WTC11 (cell line): Measurements from ENCODE around the gene DAPK3. TPM values are rescaled to one million over a fixed set of nuclear protein-coding genes. Genes with fewer than 3 reads are reported as not detected.
A peak's percentile ranks its signal among the peaks of the same experiment; 100 is the strongest.

Experiments
- ATAC-seq: fragments of 200-7000 bp; cut with Tn5 transposase; 2 replicates; pipeline ENCODE4 v1.10.0; 2021; ENCODE audit warnings: mild to moderate bottlenecking, moderate library complexity
- Bru-seq: library from RNA; stranded (reverse); fragments of 400-500 nt; gene quantifications from one replicate; lab custom pipeline; 2021; lab: Mats Ljungman, UMichigan
- CTCF ChIA-PET: fragments of 300-600 bp; sonication (Branson Sonifier 250); formaldehyde crosslinking; loops from one replicate; lab custom pipeline; 2021; ENCODE audit warnings: antibody characterized with exemption; lab: Charles Lee
- POLR2A ChIA-PET: fragments of 350-600 bp; sonication (Branson Sonifier 250); formaldehyde crosslinking; loops from one replicate; lab custom pipeline; 2021; ENCODE audit warnings: antibody characterized with exemption; lab: Charles Lee
- DNase-seq: peaks from one replicate; pipeline ENCODE4 v3.0.0; 2021; ENCODE audit warnings: low spot score
- H3K27ac Mint-ChIP-seq: 2 replicates; pipeline ENCODE4 v1.8.0; 2021; ENCODE audit warnings: mixed read lengths
- H3K27me3 Mint-ChIP-seq: 2 replicates; pipeline ENCODE4 v1.8.0; 2021; ENCODE audit warnings: low read depth, mild to moderate bottlenecking, moderate library complexity, mixed read lengths
- H3K36me3 Mint-ChIP-seq: 2 replicates; pipeline ENCODE4 v1.8.0; 2021; ENCODE audit warnings: mixed read lengths
- H3K4me1 Mint-ChIP-seq: 2 replicates; pipeline ENCODE4 v1.8.0; 2022; ENCODE audit warnings: mixed read lengths
- H3K4me3 Mint-ChIP-seq: 2 replicates; pipeline ENCODE4 v1.8.0; 2021; ENCODE audit warnings: mild to moderate bottlenecking, moderate library complexity, mixed read lengths
- H3K9me3 Mint-ChIP-seq: 2 replicates; pipeline ENCODE4 v1.8.0; 2021; ENCODE audit warnings: mixed read lengths
- ATF1 ChIP-seq: sonication (generic); formaldehyde crosslinking; IDR thresholded peaks from 2 replicates; pipeline ENCODE4 v1.8.1; 2023; ENCODE audit warnings: mild to moderate bottlenecking, moderate library complexity, missing genetic modification reagents
- CBFB ChIP-seq: sonication (generic); formaldehyde crosslinking; IDR thresholded peaks from 2 replicates; pipeline ENCODE4 v1.8.1; 2022; ENCODE audit warnings: mild to moderate bottlenecking, low read depth, missing genetic modification reagents
- ESRRA ChIP-seq: sonication (generic); formaldehyde crosslinking; IDR thresholded peaks from 2 replicates; pipeline ENCODE4 v1.8.1; 2022; ENCODE audit warnings: mild to moderate bottlenecking, missing genetic modification reagents, borderline replicate concordance
- ETV6 ChIP-seq: sonication (generic); formaldehyde crosslinking; IDR thresholded peaks from 2 replicates; pipeline ENCODE4 v1.8.1; 2022; ENCODE audit warnings: mild to moderate bottlenecking, missing genetic modification reagents
- HMGA2 ChIP-seq: fragments of 250-450 bp; sonication (Bioruptor Pico); IDR thresholded peaks from 2 replicates; pipeline ENCODE4 v1.4.0; 2021; ENCODE audit warnings: mild to moderate bottlenecking, moderate library complexity
- JAZF1 ChIP-seq: fragments of 250-450 bp; sonication (Bioruptor Pico); IDR thresholded peaks from 2 replicates; pipeline ENCODE4 v1.9.0; 2021; ENCODE audit warnings: moderate library complexity, mild to moderate bottlenecking, inconsistent platforms
- JUN ChIP-seq: sonication (generic); formaldehyde crosslinking; IDR thresholded peaks from 2 replicates; pipeline ENCODE4 v1.8.0; 2023; ENCODE audit warnings: mild to moderate bottlenecking, missing genetic modification reagents
- MXD4 ChIP-seq: fragments of 250-450 bp; sonication (Bioruptor Pico); IDR thresholded peaks from 2 replicates; pipeline ENCODE4 v1.8.0; 2021; ENCODE audit warnings: mild to moderate bottlenecking, moderate library complexity, borderline replicate concordance
- NR2C2 ChIP-seq: sonication (generic); formaldehyde crosslinking; IDR thresholded peaks from 2 replicates; pipeline ENCODE4 v1.8.0; 2022; ENCODE audit warnings: mild to moderate bottlenecking, missing genetic modification reagents
- NR3C1 ChIP-seq: sonication (generic); formaldehyde crosslinking; conservative IDR thresholded peaks from 2 replicates; pipeline ENCODE4 v1.8.1; 2023; ENCODE audit warnings: low read depth, mild to moderate bottlenecking, missing genetic modification reagents
- OVOL2 ChIP-seq: fragments of 250-450 bp; sonication (Bioruptor Pico); IDR thresholded peaks from 2 replicates; pipeline ENCODE4 v1.9.0; 2021; ENCODE audit warnings: mild to moderate bottlenecking, borderline replicate concordance
- SMAD3 ChIP-seq: sonication (generic); formaldehyde crosslinking; IDR thresholded peaks from 2 replicates; pipeline ENCODE4 v1.8.0; 2022; ENCODE audit warnings: missing genetic modification reagents, mild to moderate bottlenecking, borderline replicate concordance
- SP1 ChIP-seq: sonication (generic); formaldehyde crosslinking; conservative IDR thresholded peaks from 2 replicates; pipeline ENCODE4 v1.8.1; 2022; ENCODE audit warnings: missing genetic modification reagents
- ZBTB21 ChIP-seq: sonication (generic); formaldehyde crosslinking; IDR thresholded peaks from 2 replicates; pipeline ENCODE4 v1.8.1; 2023; ENCODE audit warnings: mild to moderate bottlenecking, missing genetic modification reagents, borderline replicate concordance
- ZNF396 ChIP-seq: fragments of 250-450 bp; sonication (Bioruptor Pico); IDR thresholded peaks from 2 replicates; pipeline ENCODE4 v1.8.0; 2021; ENCODE audit warnings: mild to moderate bottlenecking, moderate library complexity, borderline replicate concordance
- ZNF512 ChIP-seq: sonication (generic); formaldehyde crosslinking; IDR thresholded peaks from 2 replicates; pipeline ENCODE4 v1.8.1; 2022; ENCODE audit warnings: missing genetic modification reagents, borderline replicate concordance
- long read RNA-seq, 3 experiments: library from RNA in 1 of 3; library from capped mRNA in 1 of 3; library from polyadenylated mRNA in 1 of 3; unstranded in 2 of 3; stranded (forward) in 1 of 3; transcript quantifications; one replicate each; pipeline ENCODE4 v2.0.0, GENCODE V29; 2021
- total RNA-seq: library from RNA; stranded (reverse); gene quantifications from 3 replicates; pipeline ENCODE4 v1.2.3, GENCODE V29; 2021
- TF ChIP-seq, protein P1 (sequence below): sonication (generic); formaldehyde crosslinking; IDR thresholded peaks from 2 replicates; pipeline ENCODE4 v1.8.1; 2023; ENCODE audit warnings: mild to moderate bottlenecking, missing genetic modification reagents
- TF ChIP-seq, protein P2 (sequence below): sonication (generic); formaldehyde crosslinking; IDR thresholded peaks from 2 replicates; pipeline ENCODE4 v1.8.1; 2023; ENCODE audit warnings: mild to moderate bottlenecking, missing genetic modification reagents, moderate library complexity
- TF ChIP-seq, protein P3 (sequence below): sonication (generic); formaldehyde crosslinking; IDR thresholded peaks from 2 replicates; pipeline ENCODE4 v1.8.1; 2023; ENCODE audit warnings: mild to moderate bottlenecking, missing genetic modification reagents, borderline replicate concordance
- TF ChIP-seq, protein P4 (sequence below): sonication (generic); formaldehyde crosslinking; IDR thresholded peaks from 2 replicates; pipeline ENCODE4 v1.8.0; 2023; ENCODE audit warnings: missing genetic modification reagents, mild to moderate bottlenecking, borderline replicate concordance
- TF ChIP-seq, protein P5 (sequence below): fragments of 250-450 bp; sonication (Bioruptor Pico); IDR thresholded peaks from 2 replicates; pipeline ENCODE4 v1.9.0; 2021; ENCODE audit warnings: mild to moderate bottlenecking

The DAPK3 gene
- total RNA-seq = 61.5 to 73.5 TPM (median 68.4 TPM) in 3 replicates
- Bru-seq, nascent RNA = percentile 65 among the genes with signal in this experiment
- long read RNA-seq, experiment 1, transcript DAPK3-202 (9 exons, 2,257 nt) = major isoform, 12 of 210 reads
- long read RNA-seq, experiment 1, partial matches to known transcripts = 10 of 210 reads
- long read RNA-seq, experiment 1, other reads (novel, unspliced or antisense) = 184 of 210 reads
- long read RNA-seq, experiment 2, partial matches to known transcripts = 18 of 52 reads
- long read RNA-seq, experiment 2, other reads (novel, unspliced or antisense) = 29 of 52 reads
- long read RNA-seq, experiment 3, partial matches to known transcripts = 1 of 4 reads
- long read RNA-seq, experiment 3, other reads (novel, unspliced or antisense) = 3 of 4 reads

GRCh38 chr19:3970808-3971598, at the start of gene DAPK3:
Gene DAPK3, minus strand, starts transcription at chr19:3971099. Its CDS starts 1,364 bp downstream, at chr19:3969735.
- Mint-ChIP-seq H3K4me1 (peaks cover 26% of the 10 kb centered on the region), H3K36me3 (peaks cover 24% of the 10 kb centered on the region), H3K27me3 (no peaks in the 10 kb centered on the region; the same call in 1 of the 2 replicates), H3K4me3 (peak within 1 kb of the TSS; percentile 96), H3K9me3 (no peaks in the 10 kb centered on the region), H3K27ac (peak within 1 kb of the TSS; percentile 100)
- ChIA-PET CTCF (interaction anchor here (0.5 to 1.7 kb wide), 11 partner anchors 11 to 1686 kb away, joined by 3 to 49 read pairs (median 4); partner anchors contain the start of genes ATCAY, EEF2 and MRPL54), POLR2A (interaction anchor here (0.7 to 4.8 kb wide), 8 partner anchors 11 to 208 kb away, joined by 3 to 142 read pairs (median 4); partner anchors contain the start of genes EEF2, MRPL54 and NMRK2)
- ATAC-seq = peak; percentile 65
- DNase-seq = peak; percentile 98
- TF ChIP-seq SP1 (CRISPR knock-in tag) = peak; percentile 94
- TF ChIP-seq JUN (CRISPR knock-in tag) = no peak
- TF ChIP-seq, protein P1, sequence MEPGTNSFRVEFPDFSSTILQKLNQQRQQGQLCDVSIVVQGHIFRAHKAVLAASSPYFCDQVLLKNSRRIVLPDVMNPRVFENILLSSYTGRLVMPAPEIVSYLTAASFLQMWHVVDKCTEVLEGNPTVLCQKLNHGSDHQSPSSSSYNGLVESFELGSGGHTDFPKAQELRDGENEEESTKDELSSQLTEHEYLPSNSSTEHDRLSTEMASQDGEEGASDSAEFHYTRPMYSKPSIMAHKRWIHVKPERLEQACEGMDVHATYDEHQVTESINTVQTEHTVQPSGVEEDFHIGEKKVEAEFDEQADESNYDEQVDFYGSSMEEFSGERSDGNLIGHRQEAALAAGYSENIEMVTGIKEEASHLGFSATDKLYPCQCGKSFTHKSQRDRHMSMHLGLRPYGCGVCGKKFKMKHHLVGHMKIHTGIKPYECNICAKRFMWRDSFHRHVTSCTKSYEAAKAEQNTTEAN (CRISPR knock-in tag) = 0 out of 2 replicates have a peak, but pooled peaks have one; percentile 59
- no peak for TF ChIP-seq NR2C2 (CRISPR knock-in tag)
- TF ChIP-seq, protein P2, sequence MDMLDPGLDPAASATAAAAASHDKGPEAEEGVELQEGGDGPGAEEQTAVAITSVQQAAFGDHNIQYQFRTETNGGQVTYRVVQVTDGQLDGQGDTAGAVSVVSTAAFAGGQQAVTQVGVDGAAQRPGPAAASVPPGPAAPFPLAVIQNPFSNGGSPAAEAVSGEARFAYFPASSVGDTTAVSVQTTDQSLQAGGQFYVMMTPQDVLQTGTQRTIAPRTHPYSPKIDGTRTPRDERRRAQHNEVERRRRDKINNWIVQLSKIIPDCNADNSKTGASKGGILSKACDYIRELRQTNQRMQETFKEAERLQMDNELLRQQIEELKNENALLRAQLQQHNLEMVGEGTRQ = no peak; the same call in 1 of the 2 replicates
- TF ChIP-seq CBFB (CRISPR knock-in tag) = no peak
- no peak for TF ChIP-seq SMAD3 (CRISPR knock-in tag)
- no peak for TF ChIP-seq MXD4 (CRISPR knock-in tag)
- TF ChIP-seq, protein P3, sequence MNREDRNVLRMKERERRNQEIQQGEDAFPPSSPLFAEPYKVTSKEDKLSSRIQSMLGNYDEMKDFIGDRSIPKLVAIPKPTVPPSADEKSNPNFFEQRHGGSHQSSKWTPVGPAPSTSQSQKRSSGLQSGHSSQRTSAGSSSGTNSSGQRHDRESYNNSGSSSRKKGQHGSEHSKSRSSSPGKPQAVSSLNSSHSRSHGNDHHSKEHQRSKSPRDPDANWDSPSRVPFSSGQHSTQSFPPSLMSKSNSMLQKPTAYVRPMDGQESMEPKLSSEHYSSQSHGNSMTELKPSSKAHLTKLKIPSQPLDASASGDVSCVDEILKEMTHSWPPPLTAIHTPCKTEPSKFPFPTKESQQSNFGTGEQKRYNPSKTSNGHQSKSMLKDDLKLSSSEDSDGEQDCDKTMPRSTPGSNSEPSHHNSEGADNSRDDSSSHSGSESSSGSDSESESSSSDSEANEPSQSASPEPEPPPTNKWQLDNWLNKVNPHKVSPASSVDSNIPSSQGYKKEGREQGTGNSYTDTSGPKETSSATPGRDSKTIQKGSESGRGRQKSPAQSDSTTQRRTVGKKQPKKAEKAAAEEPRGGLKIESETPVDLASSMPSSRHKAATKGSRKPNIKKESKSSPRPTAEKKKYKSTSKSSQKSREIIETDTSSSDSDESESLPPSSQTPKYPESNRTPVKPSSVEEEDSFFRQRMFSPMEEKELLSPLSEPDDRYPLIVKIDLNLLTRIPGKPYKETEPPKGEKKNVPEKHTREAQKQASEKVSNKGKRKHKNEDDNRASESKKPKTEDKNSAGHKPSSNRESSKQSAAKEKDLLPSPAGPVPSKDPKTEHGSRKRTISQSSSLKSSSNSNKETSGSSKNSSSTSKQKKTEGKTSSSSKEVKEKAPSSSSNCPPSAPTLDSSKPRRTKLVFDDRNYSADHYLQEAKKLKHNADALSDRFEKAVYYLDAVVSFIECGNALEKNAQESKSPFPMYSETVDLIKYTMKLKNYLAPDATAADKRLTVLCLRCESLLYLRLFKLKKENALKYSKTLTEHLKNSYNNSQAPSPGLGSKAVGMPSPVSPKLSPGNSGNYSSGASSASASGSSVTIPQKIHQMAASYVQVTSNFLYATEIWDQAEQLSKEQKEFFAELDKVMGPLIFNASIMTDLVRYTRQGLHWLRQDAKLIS = no peak
- TF ChIP-seq ESRRA = no peak
- TF ChIP-seq HMGA2 (CRISPR knock-in tag) = no peak
- TF ChIP-seq, protein P4, sequence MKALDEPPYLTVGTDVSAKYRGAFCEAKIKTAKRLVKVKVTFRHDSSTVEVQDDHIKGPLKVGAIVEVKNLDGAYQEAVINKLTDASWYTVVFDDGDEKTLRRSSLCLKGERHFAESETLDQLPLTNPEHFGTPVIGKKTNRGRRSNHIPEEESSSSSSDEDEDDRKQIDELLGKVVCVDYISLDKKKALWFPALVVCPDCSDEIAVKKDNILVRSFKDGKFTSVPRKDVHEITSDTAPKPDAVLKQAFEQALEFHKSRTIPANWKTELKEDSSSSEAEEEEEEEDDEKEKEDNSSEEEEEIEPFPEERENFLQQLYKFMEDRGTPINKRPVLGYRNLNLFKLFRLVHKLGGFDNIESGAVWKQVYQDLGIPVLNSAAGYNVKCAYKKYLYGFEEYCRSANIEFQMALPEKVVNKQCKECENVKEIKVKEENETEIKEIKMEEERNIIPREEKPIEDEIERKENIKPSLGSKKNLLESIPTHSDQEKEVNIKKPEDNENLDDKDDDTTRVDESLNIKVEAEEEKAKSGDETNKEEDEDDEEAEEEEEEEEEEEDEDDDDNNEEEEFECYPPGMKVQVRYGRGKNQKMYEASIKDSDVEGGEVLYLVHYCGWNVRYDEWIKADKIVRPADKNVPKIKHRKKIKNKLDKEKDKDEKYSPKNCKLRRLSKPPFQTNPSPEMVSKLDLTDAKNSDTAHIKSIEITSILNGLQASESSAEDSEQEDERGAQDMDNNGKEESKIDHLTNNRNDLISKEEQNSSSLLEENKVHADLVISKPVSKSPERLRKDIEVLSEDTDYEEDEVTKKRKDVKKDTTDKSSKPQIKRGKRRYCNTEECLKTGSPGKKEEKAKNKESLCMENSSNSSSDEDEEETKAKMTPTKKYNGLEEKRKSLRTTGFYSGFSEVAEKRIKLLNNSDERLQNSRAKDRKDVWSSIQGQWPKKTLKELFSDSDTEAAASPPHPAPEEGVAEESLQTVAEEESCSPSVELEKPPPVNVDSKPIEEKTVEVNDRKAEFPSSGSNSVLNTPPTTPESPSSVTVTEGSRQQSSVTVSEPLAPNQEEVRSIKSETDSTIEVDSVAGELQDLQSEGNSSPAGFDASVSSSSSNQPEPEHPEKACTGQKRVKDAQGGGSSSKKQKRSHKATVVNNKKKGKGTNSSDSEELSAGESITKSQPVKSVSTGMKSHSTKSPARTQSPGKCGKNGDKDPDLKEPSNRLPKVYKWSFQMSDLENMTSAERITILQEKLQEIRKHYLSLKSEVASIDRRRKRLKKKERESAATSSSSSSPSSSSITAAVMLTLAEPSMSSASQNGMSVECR = no peak; the same call in 1 of the 2 replicates
- TF ChIP-seq ZBTB21 = no peak
- no peak for TF ChIP-seq OVOL2 (CRISPR knock-in tag)
- TF ChIP-seq JAZF1 (CRISPR knock-in tag) = no peak
- TF ChIP-seq ETV6 (CRISPR knock-in tag) = 0 out of 2 replicates have a peak, but pooled peaks have one; percentile 47
- 0 out of 2 replicates have a peak, but pooled peaks have one; percentile 24 for TF ChIP-seq ZNF512 (CRISPR knock-in tag)
- no peak for TF ChIP-seq ZNF396
- no peak for TF ChIP-seq ATF1 (CRISPR knock-in tag)
- TF ChIP-seq, protein P5, sequence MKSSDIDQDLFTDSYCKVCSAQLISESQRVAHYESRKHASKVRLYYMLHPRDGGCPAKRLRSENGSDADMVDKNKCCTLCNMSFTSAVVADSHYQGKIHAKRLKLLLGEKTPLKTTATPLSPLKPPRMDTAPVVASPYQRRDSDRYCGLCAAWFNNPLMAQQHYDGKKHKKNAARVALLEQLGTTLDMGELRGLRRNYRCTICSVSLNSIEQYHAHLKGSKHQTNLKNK (CRISPR knock-in tag) = no peak
- TF ChIP-seq NR3C1 (CRISPR knock-in tag) = no peak
